HepG2 (cell line): ENCODE measurements around the gene HYCC2.

ENCODE experiments used
- PHF5A ChIP-seq: IDR thresholded peaks from one replicate; pipeline ENCODE4 v1.6.1; 2018; ENCODE audit warnings: low read depth, missing genetic modification reagents; ENCODE audit not compliant: unreplicated experiment
- SP1 ChIP-seq, 2 experiments: fragments of 450-650 bp in 1 of 2; sonication (generic) in 1 of 2; formaldehyde crosslinking in 1 of 2; IDR thresholded peaks; 2 replicates each; pipeline versions ENCODE4 v1.4.0 to v1.6.1; 2016 to 2020; ENCODE audit warnings: missing genetic modification reagents in 1 of 2
- TFE3 ChIP-seq: IDR thresholded peaks from 2 replicates; pipeline ENCODE4 v1.6.1; 2016
- TRIM22 ChIP-seq: fragments of 450-650 bp; IDR thresholded peaks from 2 replicates; pipeline ENCODE4 v1.6.1; 2017
- ZBTB40 ChIP-seq, 2 experiments: fragments of 450-650 bp in 1 of 2; sonication (generic) in 1 of 2; formaldehyde crosslinking in 1 of 2; IDR thresholded peaks; 2 replicates each; pipeline versions ENCODE4 v1.6.1 to v1.8.0; 2016 to 2022; ENCODE audit warnings: antibody characterized with exemption in 1 of 2, mild to moderate bottlenecking in 1 of 2, missing genetic modification reagents in 1 of 2
- ZNF7 ChIP-seq: IDR thresholded peaks from 2 replicates; pipeline ENCODE4 v1.6.1; 2016; ENCODE audit warnings: missing biosample characterization, missing genetic modification reagents

GRCh38 chr2:201038855-201039254 is 32.6 kb downstream of the HYCC2 start:
- TF ChIP-seq ZBTB40 (IDR thresholded peaks at IDR 0.05) (no peak), ZBTB40 (CRISPR knock-in tag; IDR thresholded peaks at IDR 0.05) (no peak), TRIM22 (no peak), SP1 (IDR thresholded peaks at IDR 0.05) (no peak), SP1 (CRISPR knock-in tag; IDR thresholded peaks at IDR 0.05) (no peak), ZNF7 (no peak), TFE3 (no peak), PHF5A (CRISPR knock-in tag) (no peak)
